HEK293T (cell line): ENCODE results near the gene IFI27L1.

Source experiments
- CTCF ChIA-PET: fragments of 350-600 bp; formaldehyde crosslinking; extraction: SDS; loops from one replicate; lab custom pipeline; 2021; ENCODE audit warnings: antibody characterized with exemption, inconsistent platforms; lab: Yijun Ruan, JAX
- POLR2A ChIA-PET: fragments of 350-600 bp; formaldehyde crosslinking; extraction: SDS; loops from one replicate; lab custom pipeline; 2020; ENCODE audit warnings: antibody characterized with exemption, inconsistent platforms; lab: Yijun Ruan, JAX
- DNase-seq: peaks from one replicate; pipeline ENCODE4 v3.0.0; 2012; ENCODE audit warnings: mixed read lengths; ENCODE audit errors: extremely low spot score
- ARNT ChIP-seq: fragments of 450-650 bp; IDR thresholded peaks from 2 replicates; pipeline ENCODE4 v1.6.1; 2017; ENCODE audit warnings: mild to moderate bottlenecking
- BHLHE40 ChIP-seq: fragments of 450-650 bp; IDR thresholded peaks from 2 replicates; pipeline ENCODE4 v1.6.1; 2016; ENCODE audit warnings: mild to moderate bottlenecking, moderate library complexity, borderline replicate concordance
- CTBP1 ChIP-seq: fragments of 450-650 bp; IDR thresholded peaks from 2 replicates; pipeline ENCODE4 v1.6.1; 2016; ENCODE audit warnings: borderline replicate concordance
- ELF4 ChIP-seq: fragments of 450-650 bp; IDR thresholded peaks from 2 replicates; pipeline ENCODE4 v1.6.1; 2017; ENCODE audit warnings: antibody characterized with exemption
- FOXA1 ChIP-seq: fragments of 450-650 bp; IDR thresholded peaks from 2 replicates; pipeline ENCODE4 v1.6.1; 2016; ENCODE audit warnings: mild to moderate bottlenecking
- FOXK2 ChIP-seq: fragments of 450-650 bp; IDR thresholded peaks from 2 replicates; pipeline ENCODE4 v1.6.1; 2016; ENCODE audit warnings: mild to moderate bottlenecking
- FOXM1 ChIP-seq: fragments of 450-650 bp; IDR thresholded peaks from 2 replicates; pipeline ENCODE4 v1.6.1; 2017; ENCODE audit warnings: mild to moderate bottlenecking, borderline replicate concordance
- HDGF ChIP-seq: fragments of 450-650 bp; IDR thresholded peaks from 2 replicates; pipeline ENCODE4 v1.6.1; 2017; ENCODE audit warnings: antibody characterized with exemption, borderline replicate concordance
- L3MBTL2 ChIP-seq: fragments of 450-650 bp; conservative IDR thresholded peaks from 2 replicates; pipeline ENCODE4 v1.6.1; 2016; ENCODE audit warnings: mild to moderate bottlenecking
- LEF1 ChIP-seq: fragments of 450-650 bp; IDR thresholded peaks from 2 replicates; pipeline ENCODE4 v1.6.1; 2017; ENCODE audit warnings: mild to moderate bottlenecking, borderline replicate concordance
- NFRKB ChIP-seq: fragments of 450-650 bp; IDR thresholded peaks from 2 replicates; pipeline ENCODE4 v1.6.1; 2016; ENCODE audit warnings: mild to moderate bottlenecking, moderate library complexity
- SP1 ChIP-seq: fragments of 450-650 bp; IDR thresholded peaks from 2 replicates; pipeline ENCODE4 v1.6.1; 2017
- SUZ12 ChIP-seq: fragments of 450-650 bp; IDR thresholded peaks from 2 replicates; pipeline ENCODE4 v1.6.1; 2016; ENCODE audit warnings: mild to moderate bottlenecking
- TARDBP ChIP-seq: fragments of 450-650 bp; IDR thresholded peaks from 2 replicates; pipeline ENCODE4 v1.6.1; 2016
- ZNF384 ChIP-seq: fragments of 450-650 bp; IDR thresholded peaks from 2 replicates; pipeline ENCODE4 v1.6.1; 2016
- TF ChIP-seq, protein P1 (sequence below): fragments of 450-650 bp; IDR thresholded peaks from 2 replicates; pipeline ENCODE4 v1.6.1; 2016

The IFI27L1 gene

DNA sequence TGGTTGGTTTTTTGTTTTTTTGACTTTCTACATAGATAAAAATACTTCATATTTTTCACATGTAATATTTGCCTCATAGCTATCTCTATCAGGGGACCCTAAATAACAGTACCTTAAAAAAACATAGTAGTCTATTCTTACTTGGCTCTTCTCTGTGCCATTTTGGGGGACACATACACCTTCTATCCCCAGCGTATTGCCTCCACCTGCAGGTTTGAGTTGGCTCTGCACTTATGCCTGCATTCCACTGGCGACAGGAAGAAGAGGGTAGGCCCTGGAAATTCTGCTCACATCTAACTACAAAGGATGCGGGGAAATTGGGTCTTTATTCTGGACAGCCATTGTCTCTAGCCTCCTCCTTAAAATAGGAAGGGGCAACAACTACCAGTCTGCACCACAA lies 62.1 kb downstream of the IFI27L1 start:
- POLR2A ChIA-PET = no interaction called here
- DNase-seq = no peak
- CTCF ChIA-PET = interaction anchor here (0.6 to 1.6 kb wide), 3 partner anchors 11 to 15 kb away, joined by 3 read pairs; no protein-coding TSS in a partner anchor
- no peak for TF ChIP-seq SP1
- TF ChIP-seq ZNF384 = no peak
- TF ChIP-seq ARNT = no peak
- no peak for TF ChIP-seq NFRKB
- TF ChIP-seq LEF1 = no peak
- no peak for TF ChIP-seq HDGF
- TF ChIP-seq CTBP1 = no peak
- TF ChIP-seq, protein P1, sequence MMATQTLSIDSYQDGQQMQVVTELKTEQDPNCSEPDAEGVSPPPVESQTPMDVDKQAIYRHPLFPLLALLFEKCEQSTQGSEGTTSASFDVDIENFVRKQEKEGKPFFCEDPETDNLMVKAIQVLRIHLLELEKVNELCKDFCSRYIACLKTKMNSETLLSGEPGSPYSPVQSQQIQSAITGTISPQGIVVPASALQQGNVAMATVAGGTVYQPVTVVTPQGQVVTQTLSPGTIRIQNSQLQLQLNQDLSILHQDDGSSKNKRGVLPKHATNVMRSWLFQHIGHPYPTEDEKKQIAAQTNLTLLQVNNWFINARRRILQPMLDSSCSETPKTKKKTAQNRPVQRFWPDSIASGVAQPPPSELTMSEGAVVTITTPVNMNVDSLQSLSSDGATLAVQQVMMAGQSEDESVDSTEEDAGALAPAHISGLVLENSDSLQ = no peak

DNA sequence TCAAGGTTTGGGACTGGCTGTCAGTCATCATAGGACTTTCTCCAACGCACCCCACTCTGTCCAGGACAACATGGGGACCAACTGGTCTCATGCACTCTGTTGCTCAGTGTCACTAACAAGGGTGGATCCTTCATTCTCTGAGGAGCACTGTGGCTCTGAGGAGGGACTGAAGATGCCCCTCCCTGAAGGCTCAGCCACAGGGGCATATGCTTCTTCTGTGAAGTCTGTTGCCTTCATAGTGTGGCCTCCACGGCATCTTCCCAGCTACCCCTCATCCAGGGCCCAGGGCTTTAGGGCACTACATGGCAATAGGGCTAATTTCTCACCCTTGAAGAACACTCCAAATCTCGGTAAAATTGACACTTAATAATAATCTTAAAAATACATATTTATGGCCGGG lies 62.6 kb downstream of the IFI27L1 start:
- POLR2A ChIA-PET = no interaction called here
- no peak for TF ChIP-seq L3MBTL2
- TF ChIP-seq CTBP1 = no peak
- TF ChIP-seq FOXK2 = no peak
- no peak for TF ChIP-seq LEF1
- TF ChIP-seq SUZ12 = no peak
- CTCF ChIA-PET = interaction anchor here (1.6 kb wide), 1 partner anchor 15 kb away, joined by 3 read pairs; no protein-coding TSS in a partner anchor
- no peak for DNase-seq

DNA sequence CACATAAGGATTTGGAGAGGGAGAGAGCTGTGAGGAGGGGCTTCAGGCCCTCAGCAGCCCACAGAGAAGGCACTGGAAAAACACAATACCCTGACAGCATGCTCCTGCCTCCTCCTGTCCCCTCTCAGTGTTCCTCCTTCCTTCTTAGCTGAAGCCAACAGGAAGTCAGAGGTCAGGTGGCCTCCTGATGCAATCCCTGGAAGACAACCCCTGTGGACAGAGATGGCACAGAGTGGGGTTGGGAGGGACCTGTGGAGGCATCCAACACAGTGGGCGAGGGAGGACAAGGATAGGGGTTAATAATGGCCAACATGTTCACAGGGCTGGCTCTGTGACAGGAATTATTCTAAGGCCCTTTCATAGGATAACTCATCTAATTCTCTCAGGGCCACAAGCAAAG lies 63.7 kb downstream of the IFI27L1 start:
- TF ChIP-seq ZNF384 (no peak), SUZ12 (no peak), FOXM1 (no peak), L3MBTL2 (no peak), FOXA1 (no peak), SP1 (no peak)
- TF ChIP-seq, protein P1 = no peak
- ChIA-PET CTCF (interaction anchor here (1.6 kb wide), 1 partner anchor 8 kb away, joined by 4 read pairs; no protein-coding TSS in a partner anchor), POLR2A (no interaction called here)
- DNase-seq = no peak

DNA sequence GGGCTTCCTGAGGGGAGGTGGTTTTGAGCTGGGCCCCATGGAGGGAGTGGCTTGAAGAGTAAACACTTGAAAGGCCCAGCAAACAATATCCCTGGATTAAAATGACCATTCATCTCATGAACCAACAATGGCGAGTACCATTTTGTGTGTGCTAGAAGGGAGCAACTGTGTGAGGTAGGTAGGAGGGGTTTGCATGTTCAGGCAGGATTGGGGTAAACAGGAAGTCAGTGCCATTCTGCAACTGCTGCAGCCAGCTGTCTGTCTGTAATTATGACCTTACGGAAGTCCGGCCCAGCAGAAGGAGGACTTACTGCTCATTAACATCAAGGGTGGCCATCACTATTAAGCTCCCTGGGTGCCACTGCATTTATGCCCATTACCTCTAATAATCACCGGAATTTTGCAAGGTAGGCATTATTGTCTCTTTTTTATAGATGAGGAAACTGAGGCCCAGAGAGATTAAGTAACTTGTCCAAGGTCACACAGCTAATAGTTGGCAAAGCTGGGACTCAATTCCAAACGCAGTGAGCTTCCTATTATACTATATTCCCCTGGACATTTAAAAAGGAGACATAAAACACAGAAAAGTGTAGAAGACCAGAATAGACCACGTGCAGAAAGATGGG lies 64.9 kb downstream of the IFI27L1 start:
- TF ChIP-seq SP1 = no peak
- TF ChIP-seq HDGF = no peak
- no peak for TF ChIP-seq ZNF384
- TF ChIP-seq FOXM1 = no peak
- no peak for TF ChIP-seq L3MBTL2
- TF ChIP-seq LEF1 = no peak
- TF ChIP-seq ARNT = no peak
- TF ChIP-seq, protein P1 = no peak
- no peak for TF ChIP-seq FOXA1
- no peak for TF ChIP-seq TARDBP
- TF ChIP-seq ELF4 = no peak
- no peak for TF ChIP-seq BHLHE40
- TF ChIP-seq NFRKB = no peak
- TF ChIP-seq SUZ12 = no peak
- TF ChIP-seq FOXK2 = no peak
- TF ChIP-seq CTBP1 = no peak
- ChIA-PET POLR2A (no interaction called here), CTCF (interaction anchor here (0.9 to 1.6 kb wide), 2 partner anchors 9 to 14 kb away, joined by 3 to 4 read pairs; no protein-coding TSS in a partner anchor)
- DNase-seq = no peak
